Measurements from ENCODE around the gene TBCK.

The TBCK gene

DNA sequence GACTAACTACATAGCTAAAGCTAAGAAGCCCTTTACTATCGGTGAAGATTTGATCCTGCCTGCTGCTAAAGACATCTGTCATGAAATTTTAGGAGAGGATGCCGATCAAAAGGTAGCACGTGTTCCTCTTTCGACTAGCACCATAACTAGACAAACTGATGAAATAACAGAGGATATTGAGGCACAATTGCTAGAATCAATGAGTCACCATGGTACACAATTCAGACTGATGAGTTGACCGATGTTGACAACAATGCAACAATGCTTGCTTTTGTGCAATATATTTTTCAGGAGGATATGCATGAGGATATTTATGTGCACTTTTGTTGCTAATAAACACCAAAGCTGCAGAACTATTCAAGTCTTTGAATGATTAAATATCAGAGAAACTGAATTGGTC, 24.3 kb downstream of the TBCK start:
- H3K4me3 ChIP-seq (ENCODE audit: low read length): no peak overlapping the region
- TF ChIP-seq, protein P1, sequence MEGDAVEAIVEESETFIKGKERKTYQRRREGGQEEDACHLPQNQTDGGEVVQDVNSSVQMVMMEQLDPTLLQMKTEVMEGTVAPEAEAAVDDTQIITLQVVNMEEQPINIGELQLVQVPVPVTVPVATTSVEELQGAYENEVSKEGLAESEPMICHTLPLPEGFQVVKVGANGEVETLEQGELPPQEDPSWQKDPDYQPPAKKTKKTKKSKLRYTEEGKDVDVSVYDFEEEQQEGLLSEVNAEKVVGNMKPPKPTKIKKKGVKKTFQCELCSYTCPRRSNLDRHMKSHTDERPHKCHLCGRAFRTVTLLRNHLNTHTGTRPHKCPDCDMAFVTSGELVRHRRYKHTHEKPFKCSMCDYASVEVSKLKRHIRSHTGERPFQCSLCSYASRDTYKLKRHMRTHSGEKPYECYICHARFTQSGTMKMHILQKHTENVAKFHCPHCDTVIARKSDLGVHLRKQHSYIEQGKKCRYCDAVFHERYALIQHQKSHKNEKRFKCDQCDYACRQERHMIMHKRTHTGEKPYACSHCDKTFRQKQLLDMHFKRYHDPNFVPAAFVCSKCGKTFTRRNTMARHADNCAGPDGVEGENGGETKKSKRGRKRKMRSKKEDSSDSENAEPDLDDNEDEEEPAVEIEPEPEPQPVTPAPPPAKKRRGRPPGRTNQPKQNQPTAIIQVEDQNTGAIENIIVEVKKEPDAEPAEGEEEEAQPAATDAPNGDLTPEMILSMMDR (IDR thresholded peaks at IDR 0.05; ENCODE audit: insufficient read depth, low read depth, low read length, missing control alignments): no peak
- DNase-seq (ENCODE audit: low read depth): no peak

DNA sequence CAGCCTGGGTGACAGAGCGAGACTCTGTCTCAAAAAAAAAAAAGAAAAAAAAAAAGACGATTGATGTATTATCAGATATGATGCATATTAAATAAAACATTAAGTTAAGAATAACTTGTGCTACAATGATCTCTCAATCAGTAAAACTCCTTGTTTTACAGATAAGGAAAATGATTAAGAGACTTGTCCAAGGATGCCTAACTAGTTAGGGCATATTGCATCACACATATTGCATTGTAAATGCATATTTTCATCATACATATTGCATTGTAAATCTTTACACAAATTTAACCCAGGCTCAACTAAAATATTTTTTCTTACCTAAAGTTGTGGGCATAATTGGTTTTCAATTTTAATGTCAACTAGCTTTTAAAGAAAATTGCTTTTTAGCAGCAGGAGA, 26.3 kb downstream of the TBCK start:
- H3K4me3 ChIP-seq (ENCODE audit: low read length): no peak overlapping the region
- DNase-seq (ENCODE audit: low read depth): peak; percentile 16

DNA sequence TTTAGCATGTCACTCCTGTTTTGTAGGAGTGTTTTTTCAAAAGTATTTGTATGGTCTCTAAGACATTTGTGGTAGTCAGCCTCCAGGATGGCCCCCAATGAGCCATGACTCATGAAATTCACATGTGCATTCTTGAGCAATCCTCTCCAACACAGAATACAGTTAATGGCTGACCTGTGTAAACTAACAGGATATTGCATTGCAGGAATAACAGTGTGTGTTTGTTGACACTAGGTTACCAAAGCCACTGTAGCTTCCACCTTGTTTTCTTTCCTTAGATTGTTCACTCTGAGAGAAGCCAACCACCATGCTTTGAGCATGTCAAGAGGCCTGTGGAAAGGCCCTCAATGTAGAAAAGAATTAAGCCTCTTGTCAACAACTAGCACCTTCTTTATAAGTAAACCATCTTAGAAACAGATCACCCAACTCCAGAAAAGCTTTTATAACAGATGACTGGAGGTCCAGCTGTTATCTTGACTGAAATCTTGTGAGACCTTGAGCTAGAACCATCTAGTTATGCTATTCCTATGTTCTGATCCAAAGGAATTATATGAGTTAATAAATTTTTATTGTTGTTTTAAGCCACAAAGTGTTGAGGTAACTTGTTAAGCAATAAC, 28.5 kb downstream of the TBCK start:
- TF ChIP-seq, protein P1 (IDR thresholded peaks at IDR 0.05; ENCODE audit: insufficient read depth, low read depth, low read length, missing control alignments): no peak
- DNase-seq (ENCODE audit: low read depth): peak; percentile 85

More for the DNA sequence above, 26.3 kb downstream of the TBCK start:
- TF ChIP-seq, protein P1 (IDR thresholded peaks at IDR 0.05; ENCODE audit: insufficient read depth, low read depth, low read length, missing control alignments): no peak

DNA sequence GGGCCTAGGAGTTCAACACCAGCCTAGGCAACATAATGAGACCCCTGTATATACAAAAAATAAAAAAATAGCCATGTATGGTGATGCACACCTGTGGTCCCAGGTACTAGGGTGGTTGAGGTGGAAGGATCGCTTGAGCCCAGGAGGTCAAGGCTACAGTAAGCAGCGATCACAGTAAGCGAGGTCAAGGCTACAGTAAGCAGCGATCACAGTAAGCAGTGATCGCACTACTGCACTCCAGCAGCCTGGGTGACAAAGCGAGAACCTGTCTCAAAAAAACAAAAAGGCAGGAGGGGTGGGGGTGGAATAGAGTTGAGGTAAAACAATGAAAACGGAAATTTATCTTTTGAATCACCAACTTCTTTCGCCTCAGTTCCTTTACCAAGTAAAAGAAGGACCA, 29.4 kb downstream of the TBCK start:
- no peak overlapping the region for H3K4me3 ChIP-seq (ENCODE audit: low read length)
- TF ChIP-seq, protein P1 (IDR thresholded peaks at IDR 0.05; ENCODE audit: insufficient read depth, low read depth, low read length, missing control alignments): no peak
- DNase-seq (ENCODE audit: low read depth): no peak

More for the DNA sequence above, 28.5 kb downstream of the TBCK start:
- no peak overlapping the region for H3K4me3 ChIP-seq (ENCODE audit: low read length)

DNA sequence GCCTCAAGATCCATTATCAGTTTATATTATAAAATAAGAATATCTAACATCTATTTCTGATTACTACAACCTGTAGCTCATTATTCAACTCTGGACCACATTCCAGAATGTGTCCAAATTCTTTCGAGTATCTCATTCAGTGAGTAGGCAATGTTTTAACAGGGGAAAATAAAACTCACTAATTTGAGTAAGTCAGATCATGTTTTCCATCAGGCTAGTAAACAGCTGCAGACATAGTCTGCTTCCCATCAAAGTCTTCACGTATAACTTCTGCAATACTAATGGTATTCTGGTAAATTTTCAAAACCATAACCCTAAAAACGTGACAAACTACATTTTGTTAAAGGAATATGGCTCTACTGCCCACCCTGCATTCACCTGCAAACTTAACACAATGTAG, 31.8 kb downstream of the TBCK start:
- no peak for DNase-seq (ENCODE audit: low read depth)
- TF ChIP-seq, protein P1 (IDR thresholded peaks at IDR 0.05; ENCODE audit: insufficient read depth, low read depth, low read length, missing control alignments): no peak
- no peak overlapping the region for H3K4me3 ChIP-seq (ENCODE audit: low read length)

DNA sequence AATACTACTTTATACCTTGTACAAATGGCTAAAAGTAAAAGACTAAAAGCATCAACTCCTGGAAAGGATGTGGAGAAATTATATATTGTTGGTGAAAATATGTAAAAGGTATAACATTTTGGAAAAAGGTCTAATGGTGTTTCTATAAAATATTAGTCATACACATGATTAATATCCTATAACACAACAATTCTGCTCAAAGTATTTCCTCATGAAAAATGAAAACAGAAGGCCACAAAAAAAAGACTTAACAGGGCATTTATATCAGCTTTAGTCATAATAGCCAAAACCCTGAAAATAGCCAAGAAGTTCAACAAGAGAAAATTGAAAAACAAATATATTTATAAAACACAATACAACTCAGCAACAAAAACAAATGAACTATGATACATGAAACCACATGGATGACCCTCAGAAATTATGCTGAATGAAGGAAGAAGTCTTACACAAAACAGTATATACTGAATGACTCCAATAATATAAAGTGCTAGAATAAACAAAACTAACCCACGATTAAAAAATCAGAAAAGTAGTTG, 38.8 kb downstream of the TBCK start:
- TF ChIP-seq, protein P1 (IDR thresholded peaks at IDR 0.05; ENCODE audit: insufficient read depth, low read depth, low read length, missing control alignments): no peak
- DNase-seq (ENCODE audit: low read depth): no peak
- no peak overlapping the region for H3K4me3 ChIP-seq (ENCODE audit: low read length)

DNA sequence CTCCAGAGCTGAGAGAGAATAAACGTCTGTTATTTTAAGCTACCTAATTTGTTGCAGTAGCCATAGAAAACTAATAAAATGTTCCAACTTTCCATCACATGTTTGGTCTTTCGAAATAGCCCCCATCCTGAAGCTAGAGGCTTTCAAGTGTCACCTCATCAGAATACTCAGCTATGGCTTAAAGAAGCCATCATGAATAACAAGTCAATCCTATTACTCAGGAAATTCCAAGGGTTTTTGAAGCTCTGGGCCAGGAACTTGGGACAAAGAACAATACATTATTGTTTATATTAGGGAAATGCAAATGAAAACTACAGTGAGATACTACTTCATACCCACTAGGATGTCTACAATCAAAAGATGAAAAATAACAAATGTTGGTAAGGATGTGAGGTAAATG, 42.2 kb downstream of the TBCK start:
- TF ChIP-seq, protein P1 (IDR thresholded peaks at IDR 0.05; ENCODE audit: insufficient read depth, low read depth, low read length, missing control alignments): no peak
- DNase-seq (ENCODE audit: low read depth): no peak
- no peak overlapping the region for H3K4me3 ChIP-seq (ENCODE audit: low read length)

Data from epithelial cell of esophagus (primary cell).